ENCODE measurements around the gene NUMB.

Gene NUMB

GRCh38 chr14:73232984-73233383, 225.4 kb downstream of the NUMB start:
- no peaks in the 10 kb centered on the region for H3K36me3 Mint-ChIP-seq (ENCODE audit: low read depth)
- peaks cover 44% of the 10 kb centered on the region for H3K27me3 Mint-ChIP-seq
- H3K9me3 Mint-ChIP-seq = no peaks in the 10 kb centered on the region
- no peak overlapping the region for H3K4me3 Mint-ChIP-seq
- no peak overlapping the region for H3K27ac Mint-ChIP-seq
- peaks cover 6% of the 10 kb centered on the region for H3K4me1 Mint-ChIP-seq (ENCODE audit: low read depth)

- H3K27ac Mint-ChIP-seq = no peak overlapping the region
- H3K36me3 Mint-ChIP-seq (ENCODE audit: low read depth) = no peaks in the 10 kb centered on the region
- peaks cover 43% of the 10 kb centered on the region for H3K27me3 Mint-ChIP-seq
- peaks cover 6% of the 10 kb centered on the region for H3K4me1 Mint-ChIP-seq (ENCODE audit: low read depth)
- H3K4me3 Mint-ChIP-seq = no peak overlapping the region
- no peaks in the 10 kb centered on the region for H3K9me3 Mint-ChIP-seq
Observed at GRCh38 chr14:73231981-73232851, 226.1 kb downstream of the NUMB start.

- H3K27ac Mint-ChIP-seq = no peak overlapping the region
- no peaks in the 10 kb centered on the region for H3K36me3 Mint-ChIP-seq (ENCODE audit: low read depth)
- no peaks in the 10 kb centered on the region for H3K4me1 Mint-ChIP-seq (ENCODE audit: low read depth)
- H3K9me3 Mint-ChIP-seq = no peaks in the 10 kb centered on the region
- peaks cover 23% of the 10 kb centered on the region for H3K27me3 Mint-ChIP-seq
- H3K4me3 Mint-ChIP-seq = no peak overlapping the region
Observed at GRCh38 chr14:73230051-73230450, 228.3 kb downstream of the NUMB start.

GRCh38 chr14:73227812-73228781, 230.2 kb downstream of the NUMB start:
- peaks cover 1% of the 10 kb centered on the region for H3K4me1 Mint-ChIP-seq (ENCODE audit: low read depth)
- no peaks in the 10 kb centered on the region for H3K36me3 Mint-ChIP-seq (ENCODE audit: low read depth)
- no peak overlapping the region for H3K4me3 Mint-ChIP-seq
- no peaks in the 10 kb centered on the region for H3K9me3 Mint-ChIP-seq
- H3K27me3 Mint-ChIP-seq = peaks cover 6% of the 10 kb centered on the region
- no peak overlapping the region for H3K27ac Mint-ChIP-seq

GRCh38 chr14:73225496-73225895, 232.8 kb downstream of the NUMB start:
- Mint-ChIP-seq H3K27me3 (no peaks in the 10 kb centered on the region), H3K4me1 (ENCODE audit: low read depth) (peaks cover 13% of the 10 kb centered on the region), H3K4me3 (no peak overlapping the region), H3K36me3 (ENCODE audit: low read depth) (peaks cover 14% of the 10 kb centered on the region), H3K27ac (no peak overlapping the region), H3K9me3 (no peaks in the 10 kb centered on the region)

Measured in stimulated activated naive CD8-positive, alpha-beta T cell treated with anti-CD3 and anti-CD28 coated beads, Interleukin-15, Interleukin-2, amounts not matched to agents 100 ng/mL and 50 ng/mL, for 24 hours (primary cell).